ENCODE data around the gene ZCCHC3.
"Not testable (repeated sequence)": the region's sequence is repeated elsewhere in the genome, so short reads cannot be mapped to it uniquely, and the experiment has no call there.

Gene ZCCHC3

GRCh38 chr20:297098-297924 is at the start of gene ZCCHC3:
TSS of gene ZCCHC3 (plus strand) at chr20:297570. CDS start at chr20:297587, 17 bp downstream.
- peak; percentile 86 for DNase-seq

GRCh38 chr20:251354-251753 is 46.0 kb upstream of the ZCCHC3 start:
- no peak for DNase-seq

- DNase-seq: no peak
These were observed 44.6 kb upstream of the ZCCHC3 start for GRCh38 chr20:252801-253200.

- not testable (repeated sequence) for DNase-seq
These were observed 43.9 kb upstream of the ZCCHC3 start for GRCh38 chr20:253447-253846.

GRCh38 chr20:257419-257818 is 40.0 kb upstream of the ZCCHC3 start, which contains the start of gene DEFB132:
TSS of gene DEFB132 (plus strand) at chr20:257724. CDS start at chr20:257779, 55 bp downstream.
- no peak for DNase-seq

- DNase-seq: no peak
These were observed 39.0 kb upstream of the ZCCHC3 start for GRCh38 chr20:258269-258858.

GRCh38 chr20:258963-259362 is 38.4 kb upstream of the ZCCHC3 start:
- no peak for DNase-seq

GRCh38 chr20:259981-260380 is 37.4 kb upstream of the ZCCHC3 start:
- no peak for DNase-seq

- no peak for DNase-seq
These were observed 33.7 kb upstream of the ZCCHC3 start for GRCh38 chr20:263701-264100.

- DNase-seq: peak; percentile 88
These were observed 30.5 kb upstream of the ZCCHC3 start for GRCh38 chr20:266596-267562.

GRCh38 chr20:270517-270916 is 26.9 kb upstream of the ZCCHC3 start:
- DNase-seq: no peak

- no peak for DNase-seq
These were observed 26.3 kb upstream of the ZCCHC3 start for GRCh38 chr20:271069-271468.

GRCh38 chr20:271528-271927 is 25.8 kb upstream of the ZCCHC3 start:
- DNase-seq: no peak

- DNase-seq: no peak
These were observed 24.7 kb upstream of the ZCCHC3 start for GRCh38 chr20:272718-273117.

- DNase-seq: no peak
These were observed 23.5 kb upstream of the ZCCHC3 start for GRCh38 chr20:273884-274283.

GRCh38 chr20:275791-276190 is 21.6 kb upstream of the ZCCHC3 start:
- no peak for DNase-seq

GRCh38 chr20:276620-277495 is 20.5 kb upstream of the ZCCHC3 start:
- no peak for DNase-seq

GRCh38 chr20:277496-277781 is 19.9 kb upstream of the ZCCHC3 start:
- DNase-seq: no peak

- DNase-seq: no peak
These were observed 19.2 kb upstream of the ZCCHC3 start for GRCh38 chr20:278181-278580.

GRCh38 chr20:278607-279571 is 18.5 kb upstream of the ZCCHC3 start:
- DNase-seq: no peak

- DNase-seq: no peak
These were observed 13.2 kb upstream of the ZCCHC3 start for GRCh38 chr20:284172-284571.

Data from NCI-H2227 treated with DMSO at 0.1 percent for 48 hours (cell line).